Femur (tissue), 1 donor: ENCODE measurements around the gene B3GNT9.
A peak's percentile ranks its signal among the peaks of the same experiment; 100 is the strongest.

Experiments
- DNase-seq: peaks from one replicate; pipeline ENCODE4 v3.0.0-alpha.2; 2017

B3GNT9 gene

GRCh38 chr16:67109407-67110135 is 41.2 kb downstream of the B3GNT9 start, which contains the start of gene PHAF1:
PHAF1 (plus strand) TSS chr16:67109941; CDS start chr16:67110176, 235 bp downstream.
- DNase-seq: peak; percentile 96

GRCh38 chr16:67108931-67109406 is 41.8 kb downstream of the B3GNT9 start:
- DNase-seq: no peak

- DNase-seq: no peak
These were observed 42.3 kb downstream of the B3GNT9 start for GRCh38 chr16:67108489-67108888.

- DNase-seq: no peak
These were observed 44.9 kb downstream of the B3GNT9 start for GRCh38 chr16:67105881-67106280.

DNA sequence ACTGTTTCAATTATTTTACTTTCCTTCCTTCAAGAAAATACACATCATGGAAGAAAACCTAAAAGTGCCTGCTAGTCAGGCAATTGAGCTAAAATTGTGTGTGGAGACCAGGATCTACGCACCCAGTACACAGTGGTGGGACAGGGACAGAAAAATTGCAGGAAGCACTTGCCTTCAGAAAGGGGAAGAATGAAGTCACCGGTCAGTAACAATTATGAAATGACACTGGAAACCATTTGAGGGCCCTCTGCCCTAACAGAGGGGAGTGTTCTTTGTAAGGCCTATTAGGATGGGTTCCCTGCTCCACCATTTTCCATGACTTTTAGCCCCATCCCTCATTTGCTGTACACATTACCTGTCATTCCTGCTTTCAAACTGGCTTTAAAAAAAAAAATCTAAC is 45.6 kb downstream of the B3GNT9 start:
- DNase-seq: no peak

GRCh38 chr16:67104845-67105244 is 46.0 kb downstream of the B3GNT9 start:
- DNase-seq: no peak

- peak; percentile 31 for DNase-seq
These were observed 46.7 kb downstream of the B3GNT9 start for GRCh38 chr16:67104061-67104460.

DNA sequence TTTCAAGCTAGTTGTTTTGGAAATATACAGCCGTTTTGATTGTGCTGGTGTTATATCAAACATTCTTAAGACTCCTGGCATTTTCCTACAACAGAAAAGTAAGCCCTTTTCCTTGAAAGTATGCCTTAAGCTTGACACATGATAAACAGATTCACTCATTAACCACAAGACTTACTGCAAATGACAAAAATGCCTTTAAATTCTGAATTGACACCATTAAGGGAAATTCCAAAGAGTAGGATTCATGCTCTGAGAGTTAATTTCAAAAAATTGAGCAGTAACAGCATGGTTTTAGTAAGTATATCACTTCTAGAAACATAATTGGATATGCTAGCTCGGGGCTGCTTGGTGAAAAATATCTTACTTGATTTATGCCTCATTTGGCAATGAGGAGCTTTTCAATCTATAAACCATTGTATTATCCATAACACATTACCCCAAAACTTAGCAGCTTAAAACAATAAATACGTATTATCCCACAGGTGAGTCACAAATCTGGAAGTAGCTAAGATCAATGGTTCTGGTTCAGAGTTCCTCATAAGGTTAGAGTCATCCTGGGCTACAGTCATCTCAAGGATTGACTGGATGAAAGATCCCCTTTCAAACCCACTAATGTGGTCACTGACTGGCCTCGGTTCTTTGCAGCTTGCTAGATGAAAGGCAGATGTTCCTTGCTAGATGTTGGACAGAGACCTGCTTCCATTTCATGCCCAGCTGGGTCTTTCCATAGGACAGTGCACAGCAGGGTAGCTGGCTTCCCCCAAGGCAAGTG is 49.3 kb downstream of the B3GNT9 start:
- no peak for DNase-seq

- no peak for DNase-seq
These were observed 50.1 kb downstream of the B3GNT9 start for GRCh38 chr16:67100569-67101310.

DNA sequence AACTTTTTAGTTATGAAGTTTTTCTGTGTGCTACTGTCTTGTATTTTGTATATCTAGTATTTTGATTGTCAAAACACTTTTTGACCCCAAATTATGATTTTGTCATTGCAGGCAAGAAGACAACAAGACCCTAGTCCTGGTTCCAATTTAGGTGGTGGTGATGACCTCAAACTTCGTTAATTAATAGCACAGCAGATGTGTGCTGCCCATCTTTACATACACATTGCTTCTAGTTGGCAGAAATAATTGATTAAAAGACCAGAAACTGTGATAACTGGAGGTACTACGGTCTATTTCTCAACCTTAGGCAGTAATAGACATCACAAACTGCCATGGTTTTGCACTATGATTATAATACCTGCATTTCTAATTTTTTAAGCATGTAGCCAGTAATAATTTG is 52.2 kb downstream of the B3GNT9 start:
- DNase-seq: no peak
